ENCODE measurements around the gene RBL1.
"Not testable (repeated sequence)": the region's sequence is repeated elsewhere in the genome, so short reads cannot be mapped to it uniquely, and the experiment has no call there.

The RBL1 gene

GRCh38 chr20:37075932-37076685, 19.7 kb downstream of the RBL1 start:
- DNase-seq, result no peak

GRCh38 chr20:37072293-37073196, 23.3 kb downstream of the RBL1 start:
- DNase-seq, result no peak

GRCh38 chr20:37071481-37071911, 24.3 kb downstream of the RBL1 start:
- peak; percentile 24 for DNase-seq

GRCh38 chr20:37069563-37069962, 26.2 kb downstream of the RBL1 start:
- not testable (repeated sequence) for DNase-seq

GRCh38 chr20:37066168-37066567, 29.6 kb downstream of the RBL1 start:
- no peak for DNase-seq

GRCh38 chr20:37055276-37055675, 40.5 kb downstream of the RBL1 start:
- DNase-seq, result no peak

GRCh38 chr20:37053230-37053950, 42.4 kb downstream of the RBL1 start:
- no peak for DNase-seq

- DNase-seq, result peak; percentile 21
Measured at GRCh38 chr20:37042986-37043972, 52.5 kb downstream of the RBL1 start.

GRCh38 chr20:37039366-37039765, 56.4 kb downstream of the RBL1 start:
- DNase-seq, result not testable (repeated sequence)

- DNase-seq, result no peak
Measured at GRCh38 chr20:37032077-37032476, 63.7 kb downstream of the RBL1 start.

GRCh38 chr20:37020636-37021035, 75.2 kb downstream of the RBL1 start:
- DNase-seq, result no peak

GRCh38 chr20:37012631-37013030, 83.2 kb downstream of the RBL1 start:
- DNase-seq, result not testable (repeated sequence)

GRCh38 chr20:37011858-37012257, 83.9 kb downstream of the RBL1 start:
- not testable (repeated sequence) for DNase-seq

GRCh38 chr20:37011147-37011546, 84.7 kb downstream of the RBL1 start:
- no peak for DNase-seq

GRCh38 chr20:37007898-37008649, 87.7 kb downstream of the RBL1 start:
- DNase-seq, result no peak

- not testable (repeated sequence) for DNase-seq
Measured at GRCh38 chr20:37005062-37005942, 90.5 kb downstream of the RBL1 start.

- DNase-seq, result not testable (repeated sequence)
Measured at GRCh38 chr20:37001634-37002033, 94.2 kb downstream of the RBL1 start.

GRCh38 chr20:37000171-37000570, 95.6 kb downstream of the RBL1 start:
- DNase-seq, result not testable (repeated sequence)

GRCh38 chr20:36998652-36999051, 97.1 kb downstream of the RBL1 start:
- no peak for DNase-seq

- DNase-seq, result no peak
Measured at GRCh38 chr20:36997121-36997520, 98.7 kb downstream of the RBL1 start.

All from activated effector memory CD4-positive, alpha-beta T cell treated with Interleukin-2 at 50 U/mL for 16 hours (primary cell).